Measurements from ENCODE around the gene PPP1R14B.
"Not testable (repeated sequence)": the region's sequence is repeated elsewhere in the genome, so short reads cannot be mapped to it uniquely, and the experiment has no call there.

GRCh38 chr11:64246621-64246870 lies 197 bp downstream of the PPP1R14B start:
- TF ChIP-seq POLR2A, CTCF (IDR thresholded peaks at IDR 0.05): not testable (repeated sequence)

Data from Peyer's patch (tissue), 4 donors.